ENCODE measurements around the gene PRKCE.

PRKCE gene

GRCh38 chr2:45960057-45960863, 308.8 kb downstream of the PRKCE start:
- H3K9ac ChIP-seq (ENCODE audit: low read depth, low read length): no peak overlapping the region
- H3K4me1 ChIP-seq (ENCODE audit: insufficient read depth, low read length): peaks cover 10% of the 10 kb centered on the region
- no peaks in the 10 kb centered on the region for H3K9me3 ChIP-seq (ENCODE audit: control insufficient read depth, insufficient read depth, low read length)
- H3K36me3 ChIP-seq (ENCODE audit: insufficient read depth, low read length): no peaks in the 10 kb centered on the region

GRCh38 chr2:45962177-45962921, 310.9 kb downstream of the PRKCE start:
- Histone ChIP-seq H3K4me1 (ENCODE audit: insufficient read depth, low read length) (peaks cover 10% of the 10 kb centered on the region), H3K9ac (ENCODE audit: low read depth, low read length) (no peak overlapping the region), H3K9me3 (ENCODE audit: control insufficient read depth, insufficient read depth, low read length) (no peaks in the 10 kb centered on the region), H3K36me3 (ENCODE audit: insufficient read depth, low read length) (no peaks in the 10 kb centered on the region)

GRCh38 chr2:45963816-45964215, 312.3 kb downstream of the PRKCE start:
- H3K9ac ChIP-seq (ENCODE audit: low read depth, low read length): no peak overlapping the region
- no peaks in the 10 kb centered on the region for H3K9me3 ChIP-seq (ENCODE audit: control insufficient read depth, insufficient read depth, low read length)
- no peaks in the 10 kb centered on the region for H3K36me3 ChIP-seq (ENCODE audit: insufficient read depth, low read length)
- H3K4me1 ChIP-seq (ENCODE audit: insufficient read depth, low read length): peaks cover 9% of the 10 kb centered on the region

GRCh38 chr2:45964223-45964841, 312.9 kb downstream of the PRKCE start:
- H3K36me3 ChIP-seq (ENCODE audit: insufficient read depth, low read length): no peaks in the 10 kb centered on the region
- H3K4me1 ChIP-seq (ENCODE audit: insufficient read depth, low read length): peaks cover 4% of the 10 kb centered on the region
- no peak overlapping the region for H3K9ac ChIP-seq (ENCODE audit: low read depth, low read length)
- no peaks in the 10 kb centered on the region for H3K9me3 ChIP-seq (ENCODE audit: control insufficient read depth, insufficient read depth, low read length)

- Histone ChIP-seq H3K9me3 (ENCODE audit: control insufficient read depth, insufficient read depth, low read length) (no peaks in the 10 kb centered on the region), H3K4me1 (ENCODE audit: insufficient read depth, low read length) (no peaks in the 10 kb centered on the region; the same call in none of the 2 replicates), H3K9ac (ENCODE audit: low read depth, low read length) (no peak overlapping the region), H3K36me3 (ENCODE audit: insufficient read depth, low read length) (no peaks in the 10 kb centered on the region)
Measured at GRCh38 chr2:45964906-45965305, 313.4 kb downstream of the PRKCE start.

GRCh38 chr2:45965871-45966498, 314.5 kb downstream of the PRKCE start:
- Histone ChIP-seq H3K4me1 (ENCODE audit: insufficient read depth, low read length) (no peaks in the 10 kb centered on the region; the same call in 1 of the 2 replicates), H3K9me3 (ENCODE audit: control insufficient read depth, insufficient read depth, low read length) (no peaks in the 10 kb centered on the region), H3K9ac (ENCODE audit: low read depth, low read length) (no peak overlapping the region), H3K36me3 (ENCODE audit: insufficient read depth, low read length) (no peaks in the 10 kb centered on the region)

GRCh38 chr2:45968946-45969584, 317.6 kb downstream of the PRKCE start:
- no peaks in the 10 kb centered on the region for H3K9me3 ChIP-seq (ENCODE audit: control insufficient read depth, insufficient read depth, low read length)
- H3K4me1 ChIP-seq (ENCODE audit: insufficient read depth, low read length): no peaks in the 10 kb centered on the region; the same call in 1 of the 2 replicates
- no peaks in the 10 kb centered on the region for H3K36me3 ChIP-seq (ENCODE audit: insufficient read depth, low read length)
- no peak overlapping the region for H3K9ac ChIP-seq (ENCODE audit: low read depth, low read length)

- H3K9me3 ChIP-seq (ENCODE audit: control insufficient read depth, insufficient read depth, low read length): no peaks in the 10 kb centered on the region
- no peaks in the 10 kb centered on the region for H3K4me1 ChIP-seq (ENCODE audit: insufficient read depth, low read length)
- H3K36me3 ChIP-seq (ENCODE audit: insufficient read depth, low read length): no peaks in the 10 kb centered on the region
- H3K9ac ChIP-seq (ENCODE audit: low read depth, low read length): no peak overlapping the region
Measured at GRCh38 chr2:45973426-45973825, 322.0 kb downstream of the PRKCE start.

GRCh38 chr2:45974056-45974455, 322.6 kb downstream of the PRKCE start:
- Histone ChIP-seq H3K9ac (ENCODE audit: low read depth, low read length) (no peak overlapping the region), H3K36me3 (ENCODE audit: insufficient read depth, low read length) (no peaks in the 10 kb centered on the region), H3K4me1 (ENCODE audit: insufficient read depth, low read length) (no peaks in the 10 kb centered on the region), H3K9me3 (ENCODE audit: control insufficient read depth, insufficient read depth, low read length) (no peaks in the 10 kb centered on the region)

- H3K36me3 ChIP-seq (ENCODE audit: insufficient read depth, low read length): no peaks in the 10 kb centered on the region
- H3K9me3 ChIP-seq (ENCODE audit: control insufficient read depth, insufficient read depth, low read length): no peaks in the 10 kb centered on the region
- no peaks in the 10 kb centered on the region for H3K4me1 ChIP-seq (ENCODE audit: insufficient read depth, low read length)
- no peak overlapping the region for H3K9ac ChIP-seq (ENCODE audit: low read depth, low read length)
Measured at GRCh38 chr2:45974762-45975408, 323.4 kb downstream of the PRKCE start.

GRCh38 chr2:45975752-45976517, 324.5 kb downstream of the PRKCE start:
- H3K36me3 ChIP-seq (ENCODE audit: insufficient read depth, low read length): no peaks in the 10 kb centered on the region
- H3K9ac ChIP-seq (ENCODE audit: low read depth, low read length): no peak overlapping the region
- H3K9me3 ChIP-seq (ENCODE audit: control insufficient read depth, insufficient read depth, low read length): no peaks in the 10 kb centered on the region
- H3K4me1 ChIP-seq (ENCODE audit: insufficient read depth, low read length): no peaks in the 10 kb centered on the region

- Histone ChIP-seq H3K9me3 (ENCODE audit: control insufficient read depth, insufficient read depth, low read length) (no peaks in the 10 kb centered on the region), H3K9ac (ENCODE audit: low read depth, low read length) (no peak overlapping the region), H3K36me3 (ENCODE audit: insufficient read depth, low read length) (no peaks in the 10 kb centered on the region), H3K4me1 (ENCODE audit: insufficient read depth, low read length) (no peaks in the 10 kb centered on the region)
Measured at GRCh38 chr2:45978302-45978859, 326.9 kb downstream of the PRKCE start.

GRCh38 chr2:45979065-45979464, 327.6 kb downstream of the PRKCE start:
- no peaks in the 10 kb centered on the region for H3K36me3 ChIP-seq (ENCODE audit: insufficient read depth, low read length)
- H3K9me3 ChIP-seq (ENCODE audit: control insufficient read depth, insufficient read depth, low read length): no peaks in the 10 kb centered on the region
- no peaks in the 10 kb centered on the region for H3K4me1 ChIP-seq (ENCODE audit: insufficient read depth, low read length)
- H3K9ac ChIP-seq (ENCODE audit: low read depth, low read length): no peak overlapping the region

All from ES-I3 (cell line).